SK-N-SH (cell line): Measurements from ENCODE around the gene EXOC4. TPM values are rescaled to one million over a fixed set of nuclear protein-coding genes. Genes with fewer than 3 reads are reported as not detected.

Experiments used
- CTCF ChIA-PET: fragments of 300-600, 350-600 bp; formaldehyde crosslinking; extraction: SDS; loops from one replicate; lab custom pipeline; 2021; lab: Yijun Ruan, JAX
- POLR2A ChIA-PET: fragments of 350-600 bp; sonication (Branson Sonifier 250); formaldehyde crosslinking; extraction: SDS; loops from one replicate; lab custom pipeline; 2020; ENCODE audit warnings: antibody characterized with exemption, inconsistent platforms; lab: Yijun Ruan, JAX
- DNase-seq: peaks from one replicate; pipeline ENCODE4 v3.0.0; 2012
- H2AFZ ChIP-seq: fragments of 200-600 bp; sonication (generic); 2 replicates; pipeline ENCODE4 v1.8.1; 2016; ENCODE audit warnings: antibody characterized with exemption, mild to moderate bottlenecking, low read depth
- H3F3A ChIP-seq: fragments of 200-600 bp; sonication (generic); replicated peaks from 2 replicates; pipeline ENCODE3; 2016; ENCODE audit warnings: antibody characterized with exemption, mild to moderate bottlenecking; ENCODE audit not compliant: insufficient read depth
- H3K27ac ChIP-seq, 2 experiments: fragments of 200-500 bp in 1 of 2; fragments of 200-600 bp in 1 of 2; sonication (Bioruptor generic) in 1 of 2; sonication (generic), shearing (Covaris generic) in 1 of 2; 2 replicates each; pipeline versions ENCODE4 v1.5.1 to v1.6.1; 2014 to 2016; ENCODE audit warnings: low read depth in 2 of 2, inconsistent platforms in 1 of 2, low read length in 1 of 2, mild to moderate bottlenecking in 1 of 2, mixed read lengths in 1 of 2
- H3K27me3 ChIP-seq: fragments of 200-600 bp; sonication (generic), shearing (Covaris generic); 2 replicates; pipeline ENCODE4 v1.6.1; 2016; ENCODE audit warnings: mixed run types; ENCODE audit not compliant: insufficient read depth
- H3K36me3 ChIP-seq, 2 experiments: fragments of 200-500 bp in 1 of 2; fragments of 200-600 bp in 1 of 2; sonication (Bioruptor generic) in 1 of 2; sonication (generic) in 1 of 2; replicated peaks in 1 of 2; 2 replicates each; pipeline versions ENCODE3 to v1.5.1; 2014 to 2016; ENCODE audit warnings: low read length in 1 of 2, mild to moderate bottlenecking in 1 of 2; ENCODE audit not compliant: insufficient read depth in 2 of 2, control insufficient read depth in 1 of 2
- H3K4me1 ChIP-seq, 2 experiments: fragments of 200-500 bp in 1 of 2; fragments of 200-600 bp in 1 of 2; sonication (Bioruptor generic) in 1 of 2; sonication (generic), shearing (Covaris generic) in 1 of 2; 2 replicates each; pipeline versions ENCODE4 v1.5.1 to v1.6.1; 2014 to 2016; ENCODE audit warnings: low read depth in 1 of 2, low read length in 1 of 2, mixed run types in 1 of 2; ENCODE audit not compliant: insufficient read depth in 2 of 2, control insufficient read depth in 1 of 2
- H3K4me2 ChIP-seq: fragments of 200-600 bp; sonication (generic), shearing (Covaris generic); 2 replicates; pipeline ENCODE4 v1.6.1; 2017; ENCODE audit warnings: mixed run types
- H3K4me3 ChIP-seq, 2 experiments: fragments of 200-500 bp in 1 of 2; fragments of 200-600 bp in 1 of 2; sonication (Bioruptor generic) in 1 of 2; sonication (generic), shearing (Covaris generic) in 1 of 2; 2 replicates each; pipeline versions ENCODE4 v1.5.1 to v1.8.1; 2014 to 2016; ENCODE audit warnings: low read depth in 2 of 2, inconsistent platforms in 1 of 2, low read length in 1 of 2, mild to moderate bottlenecking in 1 of 2, mixed read lengths in 1 of 2, moderate library complexity in 1 of 2
- H3K79me2 ChIP-seq: fragments of 200-600 bp; sonication (generic); 2 replicates; pipeline ENCODE4 v1.8.1; 2017; ENCODE audit warnings: mild to moderate bottlenecking; ENCODE audit not compliant: insufficient read depth
- H3K9ac ChIP-seq: fragments of 200-600 bp; sonication (generic); 2 replicates; pipeline ENCODE4 v1.6.1; 2017; ENCODE audit warnings: mixed run types
- H3K9me2 ChIP-seq: fragments of 200-600 bp; sonication (generic); 2 replicates; pipeline ENCODE4 v1.6.1; 2017; ENCODE audit warnings: mixed run types
- H3K9me3 ChIP-seq: fragments of 200-600 bp; sonication (generic); 2 replicates; pipeline ENCODE4 v1.6.1; 2017; ENCODE audit warnings: mixed run types, mild to moderate bottlenecking, moderate library complexity
- H4K20me1 ChIP-seq: fragments of 200-600 bp; sonication (generic); 2 replicates; pipeline ENCODE4 v1.6.1; 2017; ENCODE audit warnings: mild to moderate bottlenecking, mixed run types; ENCODE audit not compliant: insufficient read depth
- CTCF ChIP-seq: fragments of 200-600 bp; sonication (generic); IDR thresholded peaks from 2 replicates; pipeline ENCODE4 v1.6.1; 2017; ENCODE audit warnings: antibody characterized with exemption, mild to moderate bottlenecking, moderate library complexity
- EP300 ChIP-seq, 2 experiments: IDR thresholded peaks; 2 replicates each; pipeline versions ENCODE4 v1.4.0 to v1.6.1; 2012; ENCODE audit warnings: borderline replicate concordance in 1 of 2, low read depth in 1 of 2, low read length in 1 of 2
- EZH2phosphoT487 ChIP-seq: fragments of 200-600 bp; sonication (generic); IDR thresholded peaks from 2 replicates; pipeline ENCODE4 v1.6.1; 2017; ENCODE audit warnings: low read depth, mixed run types, mild to moderate bottlenecking, antibody characterized with exemption, moderate library complexity, borderline replicate concordance
- FOSL2 ChIP-seq: IDR thresholded peaks from 2 replicates; pipeline ENCODE4 v1.4.0; 2012; ENCODE audit warnings: low read depth, mild to moderate bottlenecking, moderate library complexity, borderline replicate concordance
- FOXJ3 ChIP-seq: sonication (generic); formaldehyde crosslinking; IDR thresholded peaks from 2 replicates; pipeline ENCODE4 v1.5.1; 2020; ENCODE audit warnings: mild to moderate bottlenecking, missing genetic modification reagents
- JUND ChIP-seq: IDR thresholded peaks from 2 replicates; pipeline ENCODE4 v1.4.0; 2012
- MXI1 ChIP-seq: IDR thresholded peaks from 2 replicates; pipeline ENCODE4 v1.6.1; 2012; ENCODE audit warnings: mild to moderate bottlenecking, low read depth, low read length, improper control_type of control experiment
- NFIC ChIP-seq: IDR thresholded peaks from 2 replicates; pipeline ENCODE4 v1.4.0; 2012; ENCODE audit warnings: borderline replicate concordance
- PBX3 ChIP-seq: IDR thresholded peaks from 2 replicates; pipeline ENCODE4; 2012
- RAD21 ChIP-seq: IDR thresholded peaks from 2 replicates; pipeline ENCODE4 v1.6.1; 2012; ENCODE audit warnings: mild to moderate bottlenecking, low read length
- SIN3A ChIP-seq: IDR thresholded peaks from 2 replicates; pipeline ENCODE4 v1.6.1; 2012; ENCODE audit warnings: low read depth, mild to moderate bottlenecking, low read length, moderate library complexity, borderline replicate concordance
- SMC3 ChIP-seq: IDR thresholded peaks from 2 replicates; pipeline ENCODE4 v1.6.1; 2012; ENCODE audit warnings: low read depth, low read length, improper control_type of control experiment
- TAF1 ChIP-seq: IDR thresholded peaks from 2 replicates; pipeline ENCODE4 v1.6.1; 2012; ENCODE audit warnings: low read depth, mild to moderate bottlenecking, low read length, moderate library complexity, borderline replicate concordance
- YY1 ChIP-seq: IDR thresholded peaks from 2 replicates; pipeline ENCODE4 v1.4.0; 2012; ENCODE audit warnings: low read depth, mild to moderate bottlenecking
- ZBTB33 ChIP-seq: IDR thresholded peaks from 2 replicates; pipeline ENCODE4 v1.4.0; 2012; ENCODE audit warnings: low read depth, borderline replicate concordance
- WGBS: methylation state at CpG from one replicate; pipeline ENCODE4 v1.1.6; 2017; ENCODE audit warnings: low lambda C conversion rate; 5-methylcytosine and 5-hydroxymethylcytosine counted together
- polyA plus RNA-seq, 3 experiments: library from polyadenylated mRNA; depleted of rRNA; stranded (reverse); fragments of >200 nt; gene quantifications; 2 replicates each; pipeline ENCODE4 v1.2.3, GENCODE V29; 2012
- TF ChIP-seq, protein P1 (sequence below): fragments of 150-350 bp; IDR thresholded peaks from 2 replicates; pipeline ENCODE4 v1.6.1; 2017; ENCODE audit warnings: antibody characterized with exemption, low read length, low read depth, borderline replicate concordance
- TF ChIP-seq, protein P2 (sequence below): IDR thresholded peaks from 2 replicates; pipeline ENCODE4 v1.4.0; 2012; ENCODE audit warnings: low read depth, borderline replicate concordance
- TF ChIP-seq, protein P3 (sequence below): IDR thresholded peaks from 2 replicates; pipeline ENCODE4 v1.4.0; 2012; ENCODE audit warnings: low read depth

The EXOC4 gene
- polyA plus RNA-seq, 1 of the 3 experiments (the other 2 are of a cell fraction), result 37.3 TPM

- ChIA-PET POLR2A (interaction anchor here (1.1 kb wide), 1 partner anchor 18 kb away, joined by 3 read pairs; no protein-coding TSS in a partner anchor), CTCF (interaction anchor here (0.7 to 1.7 kb wide), 3 partner anchors 13 to 33 kb away, joined by 3 to 5 read pairs (median 3); no protein-coding TSS in a partner anchor)
- Histone ChIP-seq H3K79me2 (peaks cover 24% of the 10 kb centered on the region), H3K27me3 (no peaks in the 10 kb centered on the region), H3K36me3 (peaks cover 25 to 32% of the 10 kb centered on the region in 2 experiments), H3F3A (peaks cover 3% of the 10 kb centered on the region), H4K20me1 (no peaks in the 10 kb centered on the region), H3K4me1 (no peaks in the 10 kb centered on the region; a peak in 1 of 4 replicates), H3K9me2 (no peaks in the 10 kb centered on the region), H2AFZ (no peak overlapping the region), H3K27ac (no peak overlapping the region), H3K9ac (no peak overlapping the region), H3K4me3 (no peak overlapping the region), H3K9me3 (no peaks in the 10 kb centered on the region), H3K4me2 (no peak overlapping the region)
- DNase-seq, result no peak
- TF ChIP-seq FOXJ3 (CRISPR knock-in tag), result no peak
- no peak for TF ChIP-seq FOSL2
- TF ChIP-seq RAD21, result peak; percentile 28; the same call in 1 of the 2 replicates
- TF ChIP-seq, protein P1, sequence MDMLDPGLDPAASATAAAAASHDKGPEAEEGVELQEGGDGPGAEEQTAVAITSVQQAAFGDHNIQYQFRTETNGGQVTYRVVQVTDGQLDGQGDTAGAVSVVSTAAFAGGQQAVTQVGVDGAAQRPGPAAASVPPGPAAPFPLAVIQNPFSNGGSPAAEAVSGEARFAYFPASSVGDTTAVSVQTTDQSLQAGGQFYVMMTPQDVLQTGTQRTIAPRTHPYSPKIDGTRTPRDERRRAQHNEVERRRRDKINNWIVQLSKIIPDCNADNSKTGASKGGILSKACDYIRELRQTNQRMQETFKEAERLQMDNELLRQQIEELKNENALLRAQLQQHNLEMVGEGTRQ, result no peak
- TF ChIP-seq MXI1, result no peak
- TF ChIP-seq, protein P2, sequence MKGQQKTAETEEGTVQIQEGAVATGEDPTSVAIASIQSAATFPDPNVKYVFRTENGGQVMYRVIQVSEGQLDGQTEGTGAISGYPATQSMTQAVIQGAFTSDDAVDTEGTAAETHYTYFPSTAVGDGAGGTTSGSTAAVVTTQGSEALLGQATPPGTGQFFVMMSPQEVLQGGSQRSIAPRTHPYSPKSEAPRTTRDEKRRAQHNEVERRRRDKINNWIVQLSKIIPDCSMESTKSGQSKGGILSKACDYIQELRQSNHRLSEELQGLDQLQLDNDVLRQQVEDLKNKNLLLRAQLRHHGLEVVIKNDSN, result no peak
- TF ChIP-seq EP300 (IDR thresholded peaks at IDR 0.05; ENCODE audit: borderline replicate concordance in 1 of 2, low read depth in 1 of 2, low read length in 1 of 2), result no peak
- TF ChIP-seq SIN3A, result no peak
- TF ChIP-seq YY1, result no peak
- TF ChIP-seq, protein P3, sequence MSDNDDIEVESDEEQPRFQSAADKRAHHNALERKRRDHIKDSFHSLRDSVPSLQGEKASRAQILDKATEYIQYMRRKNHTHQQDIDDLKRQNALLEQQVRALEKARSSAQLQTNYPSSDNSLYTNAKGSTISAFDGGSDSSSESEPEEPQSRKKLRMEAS, result no peak
- no peak for TF ChIP-seq TAF1
- no peak for TF ChIP-seq PBX3
- no peak for TF ChIP-seq JUND
- peak; percentile 16; the same call in 1 of the 2 replicates for TF ChIP-seq CTCF
- TF ChIP-seq NFIC, result no peak
- no peak for TF ChIP-seq ZBTB33
- no peak for TF ChIP-seq EZH2phosphoT487
- no peak for TF ChIP-seq SMC3
- 99% methylated on average over 8 of the region's 8 CpGs for WGBS
Measured at GRCh38 chr7:133275008-133275407, 22.1 kb downstream of the EXOC4 start.
